ENCODE data around the gene CENPX. TPM values are rescaled to one million over a fixed set of nuclear protein-coding genes. Genes with fewer than 3 reads are reported as not detected.

The CENPX gene
- total and polyA plus RNA-seq, 2 donors (not counting 3 experiments of a cell fraction or from before 2014, with no cell fraction given): 56.2 to 67.2 TPM

- CTCF ChIA-PET: interaction anchor here (0.7 kb wide), 1 partner anchor 8 kb away, joined by 5 read pairs; no protein-coding TSS in a partner anchor
- no peak overlapping the region for H3K4me3 ChIP-seq (replicated peaks in 1 of 3; ENCODE audit: insufficient read depth in 1 of 3, low read depth in 1 of 3, low read length in 3 of 3)
- no peaks in the 10 kb centered on the region for H3K36me3 ChIP-seq (ENCODE audit: control insufficient read depth in 2 of 2, extremely low read depth in 1 of 2, insufficient read depth in 2 of 2, low read length in 2 of 2)
- intact Hi-C loops (cut with micrococcal nuclease) (no loop called here), dilution Hi-C loops (cut with MboI; ENCODE audit: extremely low pct_ligation_motif_present, low sequenced_read_pairs) (no loop called here)
- H3K4me2 ChIP-seq (ENCODE audit: insufficient read depth, low read length): no peak overlapping the region
- no peaks in the 10 kb centered on the region for H4K20me1 ChIP-seq (replicated peaks; ENCODE audit: control insufficient read depth, extremely low read depth, insufficient read depth, low read length)
- H3K27ac ChIP-seq (ENCODE audit: insufficient read depth, low read depth, low read length): no peak overlapping the region
- BruUV-seq (replicated peaks): no TSS peak
- H3K79me2 ChIP-seq (ENCODE audit: control insufficient read depth, insufficient read depth, low read length): no peaks in the 10 kb centered on the region
- POLR2A ChIA-PET: no interaction called here
- no peak overlapping the region for H3K9ac ChIP-seq (replicated peaks; ENCODE audit: extremely low read depth, insufficient read depth, low read length)
- H3K27me3 ChIP-seq (ENCODE audit: control insufficient read depth in 2 of 2, insufficient read depth in 2 of 2, low read length in 2 of 2): no peaks in the 10 kb centered on the region
- no peak overlapping the region for H2AFZ ChIP-seq (ENCODE audit: low read depth, low read length)
- TF ChIP-seq MAX (IDR thresholded peaks at IDR 0.05; ENCODE audit: insufficient read depth, insufficient read length) (no peak), POLR2A (IDR thresholded peaks at IDR 0.05; ENCODE audit: low read depth, low read length) (no peak), EZH2 (IDR thresholded peaks at IDR 0.05; ENCODE audit: borderline replicate concordance, low read depth, low read length, severe bottlenecking) (no peak), GATA2 (IDR thresholded peaks at IDR 0.05; ENCODE audit: insufficient read depth, insufficient read length, low read depth, low read length) (no peak), JUN (IDR thresholded peaks at IDR 0.05; ENCODE audit: borderline replicate concordance, insufficient read depth, insufficient read length, low read depth) (no peak), FOS (IDR thresholded peaks at IDR 0.05; ENCODE audit: borderline replicate concordance, insufficient read depth, low read length) (no peak)
- FAIRE-seq (no peak), DNase-seq (ENCODE audit: low read depth, low spot score) (no peak)
- no peaks in the 10 kb centered on the region for H3K4me1 ChIP-seq (ENCODE audit: control insufficient read depth, extremely low read depth, insufficient read depth, low read length)
- no peaks in the 10 kb centered on the region for H3K9me1 ChIP-seq (replicated peaks; ENCODE audit: control insufficient read depth, extremely low read depth, insufficient read depth, low read length)
- H3K9me3 ChIP-seq (replicated peaks; ENCODE audit: control insufficient read depth, insufficient read depth, low read length): no peaks in the 10 kb centered on the region
These were observed 11.0 kb downstream of the CENPX start for GRCh38 chr17:82011617-82012187.
